H9 (cell line): ENCODE measurements around the gene TMC1. TPM values are rescaled to one million over a fixed set of nuclear protein-coding genes. Genes with fewer than 3 reads are reported as not detected.

Experiments used
- DNase-seq: peaks from one replicate; pipeline ENCODE4 v3.0.0-alpha.2; 2017
- H2AFZ ChIP-seq: one replicate; pipeline ENCODE4 v1.6.1; 2013; ENCODE audit warnings: mild to moderate bottlenecking, low read length, control low read depth, moderate library complexity
- H2AK5ac ChIP-seq: 2 replicates; pipeline ENCODE4 v1.6.1; 2013; ENCODE audit warnings: low read length, control low read depth, mixed read lengths; ENCODE audit not compliant: insufficient read length
- H2BK120ac ChIP-seq: one replicate; pipeline ENCODE4 v1.6.1; 2013; ENCODE audit warnings: low read depth, mild to moderate bottlenecking, low read length, control low read depth, inconsistent platforms; ENCODE audit not compliant: poor library complexity, severe bottlenecking
- H2BK12ac ChIP-seq: 2 replicates; pipeline ENCODE4 v1.6.1; 2013; ENCODE audit warnings: low read length, control low read depth, mixed read lengths, low read depth; ENCODE audit not compliant: insufficient read length
- H2BK15ac ChIP-seq: 2 replicates; pipeline ENCODE4 v1.6.1; 2013; ENCODE audit warnings: low read depth, low read length, control low read depth
- H2BK20ac ChIP-seq: one replicate; pipeline ENCODE4 v1.6.1; 2013; ENCODE audit warnings: low read depth, mild to moderate bottlenecking, low read length, control low read depth, inconsistent platforms; ENCODE audit not compliant: poor library complexity, severe bottlenecking
- H2BK5ac ChIP-seq: 2 replicates; pipeline ENCODE4 v1.6.1; 2013; ENCODE audit warnings: low read length, control low read depth, mixed read lengths; ENCODE audit not compliant: insufficient read length
- H3K14ac ChIP-seq: 2 replicates; pipeline ENCODE4 v1.6.1; 2013; ENCODE audit warnings: low read length, control low read depth; ENCODE audit not compliant: insufficient read depth
- H3K18ac ChIP-seq: 2 replicates; pipeline ENCODE4 v1.6.1; 2013; ENCODE audit warnings: low read depth, mild to moderate bottlenecking, mixed read lengths, low read length, control low read depth; ENCODE audit not compliant: insufficient read length
- H3K23ac ChIP-seq: 2 replicates; pipeline ENCODE4 v1.6.1; 2013; ENCODE audit warnings: low read length, control low read depth, mixed read lengths, low read depth; ENCODE audit not compliant: insufficient read length
- H3K23me2 ChIP-seq: 2 replicates; pipeline ENCODE4 v1.6.1; 2013; ENCODE audit warnings: low read depth, mild to moderate bottlenecking, mixed read lengths, low read length, control low read depth; ENCODE audit not compliant: insufficient read length, poor library complexity, severe bottlenecking
- H3K27ac ChIP-seq: 2 replicates; pipeline ENCODE4 v1.5.1; 2013; ENCODE audit warnings: low read length, control low read depth, mixed read lengths, low read depth; ENCODE audit not compliant: insufficient read length
- H3K27me3 ChIP-seq: 2 replicates; pipeline ENCODE4 v1.6.1; 2013; ENCODE audit warnings: low read length, control low read depth, inconsistent platforms; ENCODE audit not compliant: insufficient read depth
- H3K4ac ChIP-seq: 2 replicates; pipeline ENCODE4 v1.6.1; 2013; ENCODE audit warnings: low read depth, mild to moderate bottlenecking, control low read depth, inconsistent platforms, low read length, moderate library complexity
- H3K4me1 ChIP-seq: 2 replicates; pipeline ENCODE4 v1.6.1; 2013; ENCODE audit warnings: low read length, control low read depth, inconsistent platforms; ENCODE audit not compliant: insufficient read depth
- H3K4me2 ChIP-seq: 2 replicates; pipeline ENCODE4 v1.6.1; 2013; ENCODE audit warnings: low read length, control low read depth, mixed read lengths; ENCODE audit not compliant: insufficient read length, insufficient read depth
- H3K56ac ChIP-seq: 2 replicates; pipeline ENCODE4 v1.6.1; 2013; ENCODE audit warnings: low read depth, mild to moderate bottlenecking, mixed read lengths, low read length, control low read depth; ENCODE audit not compliant: insufficient read length
- H3K79me1 ChIP-seq: 2 replicates; pipeline ENCODE4 v1.6.1; 2013; ENCODE audit warnings: low read depth, mild to moderate bottlenecking, moderate library complexity, low read length, control low read depth, inconsistent platforms; ENCODE audit not compliant: insufficient read depth, poor library complexity, severe bottlenecking
- H3K79me2 ChIP-seq: 2 replicates; pipeline ENCODE4 v1.6.1; 2013; ENCODE audit warnings: low read length, control low read depth, inconsistent platforms; ENCODE audit not compliant: insufficient read depth
- H3K9ac ChIP-seq: 2 replicates; pipeline ENCODE4 v1.6.1; 2013; ENCODE audit warnings: low read length, control low read depth, mixed read lengths; ENCODE audit not compliant: insufficient read length; ENCODE audit errors: extremely low read depth
- H3K9me3 ChIP-seq: one replicate; pipeline ENCODE4 v1.6.1; 2013; ENCODE audit warnings: low read depth, low read length, inconsistent platforms; ENCODE audit not compliant: control insufficient read depth
- H3T11ph ChIP-seq: one replicate; pipeline ENCODE4 v1.6.1; 2013; ENCODE audit warnings: mild to moderate bottlenecking, low read length, control low read depth, inconsistent platforms
- H4K20me1 ChIP-seq: one replicate; pipeline ENCODE4 v1.6.1; 2013; ENCODE audit not compliant: control insufficient read depth, insufficient read length, insufficient read depth
- H4K5ac ChIP-seq: 2 replicates; pipeline ENCODE4 v1.6.1; 2013; ENCODE audit warnings: low read depth, mild to moderate bottlenecking, mixed read lengths, low read length, control low read depth; ENCODE audit not compliant: insufficient read length
- H4K8ac ChIP-seq: replicated peaks from 2 replicates; pipeline ENCODE4 v1.6.1; 2013; ENCODE audit warnings: low read length, control low read depth, mixed read lengths, low read depth; ENCODE audit not compliant: insufficient read length
- H4K91ac ChIP-seq: 2 replicates; pipeline ENCODE4 v1.6.1; 2013; ENCODE audit warnings: low read depth, mild to moderate bottlenecking, moderate library complexity, mixed read lengths, low read length, control low read depth; ENCODE audit not compliant: insufficient read length
- H3K27ac Mint-ChIP-seq, 3 experiments: 2 replicates in 2 of 3; 3 replicates in 1 of 3; pipeline ENCODE4 v1.8.0; 2020 to 2021; ENCODE audit warnings: mixed read lengths in 3 of 3, mild to moderate bottlenecking in 1 of 3, moderate library complexity in 1 of 3
- H3K27me3 Mint-ChIP-seq: 2 replicates; pipeline ENCODE4 v1.8.0; 2021; ENCODE audit warnings: low read depth, mild to moderate bottlenecking, moderate library complexity, mixed read lengths
- H3K36me3 Mint-ChIP-seq, 3 experiments: 2 replicates in 2 of 3; 3 replicates in 1 of 3; pipeline ENCODE4 v1.8.0; 2020 to 2021; ENCODE audit warnings: low read depth in 3 of 3, mixed read lengths in 3 of 3; ENCODE audit not compliant: insufficient read depth in 1 of 3
- H3K4me1 Mint-ChIP-seq, 2 experiments: 2 replicates each; pipeline ENCODE4 v1.8.0; 2020; ENCODE audit warnings: mixed read lengths in 2 of 2
- H3K4me3 Mint-ChIP-seq, 2 experiments: 2 replicates in 1 of 2; 3 replicates in 1 of 2; pipeline ENCODE4 v1.8.0; 2020 to 2021; ENCODE audit warnings: mild to moderate bottlenecking in 2 of 2, mixed read lengths in 2 of 2, moderate library complexity in 1 of 2
- H3K9me3 Mint-ChIP-seq, 2 experiments: 2 replicates in 1 of 2; 3 replicates in 1 of 2; pipeline ENCODE4 v1.8.0; 2020; ENCODE audit warnings: mild to moderate bottlenecking in 2 of 2, mixed read lengths in 2 of 2, moderate library complexity in 1 of 2
- CTCF ChIP-seq: fragments of 200-600 bp; sonication (generic); conservative IDR thresholded peaks from 3 replicates; pipeline ENCODE4 v1.8.0; 2021; ENCODE audit warnings: antibody characterized with exemption, mild to moderate bottlenecking
- WGBS: extraction: QIAGEN DNeasy Blood & Tissue Kit; methylation state at CpG from one replicate; pipeline ENCODE4 v1.1.7; 2013; ENCODE audit warnings: missing lambda C conversion rate, low lambda C conversion rate, mixed read lengths; ENCODE audit not compliant: insufficient read length; ENCODE audit errors: extremely low coverage; 5-methylcytosine and 5-hydroxymethylcytosine counted together
- total RNA-seq: library from RNA; stranded (reverse); gene quantifications from 2 replicates; pipeline ENCODE4 v1.2.1, GENCODE V29; 2021

The TMC1 gene
- total RNA-seq, 1 experiment from 2014 or later: 2.4 TPM

GRCh38 chr9:72576087-72576486, 54.7 kb downstream of the TMC1 start:
- Histone ChIP-seq H3K27me3 (no peaks in the 10 kb centered on the region), H3K4me2 (no peak overlapping the region)

More at GRCh38 chr9:72576087-72576486, 54.7 kb downstream of the TMC1 start:
- no peak overlapping the region for H2BK20ac ChIP-seq
- no peaks in the 10 kb centered on the region for H3K4me1 ChIP-seq
- H3K4me1 Mint-ChIP-seq: 0 out of 4 replicates have a peak, but pooled peaks cover 0 to 6% of the 10 kb centered on the region in 2 experiments
- TF ChIP-seq CTCF: no peak
- no peak overlapping the region for H3T11ph ChIP-seq
- H2AK5ac ChIP-seq: no peak overlapping the region
- H4K91ac ChIP-seq: no peak overlapping the region
- no peak overlapping the region for H3K4ac ChIP-seq
- no peak overlapping the region for H3K27ac Mint-ChIP-seq
- H2BK120ac ChIP-seq: no peak overlapping the region
- H3K18ac ChIP-seq: no peak overlapping the region
- WGBS: no CpG with 5 or more reads among the region's 2 CpGs
- H3K27ac ChIP-seq: no peak overlapping the region
- H4K20me1 ChIP-seq: no peaks in the 10 kb centered on the region
- no peak overlapping the region for H4K5ac ChIP-seq
- no peak overlapping the region for H2BK12ac ChIP-seq
- no peaks in the 10 kb centered on the region for H3K9me3 ChIP-seq
- H3K4me3 Mint-ChIP-seq: no peak overlapping the region
- no peaks in the 10 kb centered on the region for H3K27me3 Mint-ChIP-seq
- H3K9ac ChIP-seq: no peak overlapping the region
- H3K9me3 Mint-ChIP-seq: no peaks in the 10 kb centered on the region
- no peak overlapping the region for H2BK5ac ChIP-seq
- H3K23me2 ChIP-seq: no peaks in the 10 kb centered on the region
- H3K56ac ChIP-seq: no peak overlapping the region
- no peak overlapping the region for H2BK15ac ChIP-seq
- H3K23ac ChIP-seq: no peak overlapping the region
- DNase-seq: no peak
- no peak overlapping the region for H4K8ac ChIP-seq
- H3K36me3 Mint-ChIP-seq: no peaks in the 10 kb centered on the region
- H3K14ac ChIP-seq: no peak overlapping the region
- H3K79me2 ChIP-seq: no peaks in the 10 kb centered on the region
- no peaks in the 10 kb centered on the region for H3K79me1 ChIP-seq
- no peak overlapping the region for H2AFZ ChIP-seq
